Gastroesophageal sphincter (tissue), 4 donors: ENCODE data around the gene OXSR1. TPM values are rescaled to one million over a fixed set of nuclear protein-coding genes. Genes with fewer than 3 reads are reported as not detected.

ENCODE experiments used
- ATAC-seq: fragments of 150-250 bp; one replicate; pipeline ENCODE4 v1.9.1; 2016; ENCODE audit warnings: mild to moderate bottlenecking, moderate library complexity
- H3K27ac ChIP-seq, 4 donors: fragments of 200-600 bp; sonication (generic) in 3 of 4; 1 replicate in 3 of 4; 2 replicates in 1 of 4; pipeline ENCODE4 v1.5.1; 2016 to 2019
- H3K27me3 ChIP-seq: fragments of 200-600 bp; sonication (generic); one replicate; pipeline ENCODE4 v1.5.1; 2019
- H3K36me3 ChIP-seq, 2 donors: fragments of 200-600 bp; sonication (generic); one replicate each; pipeline ENCODE4 v1.5.1; 2019; ENCODE audit warnings: control low read depth in 1 of 2
- H3K4me1 ChIP-seq, 3 donors: fragments of 200-600 bp; sonication (generic); 1 replicate in 2 of 3; 2 replicates in 1 of 3; pipeline ENCODE4 v1.5.1; 2016 to 2019; ENCODE audit warnings: control low read depth in 2 of 3
- H3K4me3 ChIP-seq, 2 donors: fragments of 200-600 bp; sonication (generic); one replicate each; pipeline ENCODE4 v1.5.1; 2019; ENCODE audit warnings: mild to moderate bottlenecking in 1 of 2, moderate library complexity in 1 of 2
- H3K9me3 ChIP-seq, 3 donors: fragments of 200-600 bp; sonication (generic); one replicate each; pipeline ENCODE4 v1.5.1; 2017 to 2019; ENCODE audit warnings: control low read depth in 2 of 3
- EP300 ChIP-seq: sonication (generic); formaldehyde crosslinking; IDR thresholded peaks from one replicate; pipeline ENCODE4 v1.6.1; 2017; ENCODE audit warnings: antibody characterized with exemption, mild to moderate bottlenecking
- WGBS, 2 donors: methylation state at CpG; one replicate each; pipeline ENCODE4 v1.1.5; 2018; ENCODE audit warnings: low coverage in 1 of 2; 5-methylcytosine and 5-hydroxymethylcytosine counted together
- small RNA-seq, 4 donors: library from RNA; depleted of rRNA; stranded (forward); fragments of <200 nt; gene quantifications; one replicate each; pipeline ENCODE3, GENCODE V24; 2016
- total RNA-seq, 4 donors: library from RNA; depleted of rRNA; stranded (reverse); fragments of >200 nt; gene quantifications; one replicate each; pipeline ENCODE4 v1.1.0, GENCODE V29; 2016
- TF ChIP-seq, protein P1 (sequence below), 4 experiments: fragments of 200-600 bp in 2 of 4; fragments of 450-650 bp in 2 of 4; sonication (generic) in 1 of 4; IDR thresholded peaks; one replicate each; pipeline ENCODE4 v1.5.1; 2017 to 2019; ENCODE audit warnings: antibody characterized with exemption in 4 of 4, mild to moderate bottlenecking in 2 of 4, moderate library complexity in 2 of 4

OXSR1 gene
- total RNA-seq, 4 donors from 2014 or later: 29.5 to 41.0 (median 34.3) TPM

DNA sequence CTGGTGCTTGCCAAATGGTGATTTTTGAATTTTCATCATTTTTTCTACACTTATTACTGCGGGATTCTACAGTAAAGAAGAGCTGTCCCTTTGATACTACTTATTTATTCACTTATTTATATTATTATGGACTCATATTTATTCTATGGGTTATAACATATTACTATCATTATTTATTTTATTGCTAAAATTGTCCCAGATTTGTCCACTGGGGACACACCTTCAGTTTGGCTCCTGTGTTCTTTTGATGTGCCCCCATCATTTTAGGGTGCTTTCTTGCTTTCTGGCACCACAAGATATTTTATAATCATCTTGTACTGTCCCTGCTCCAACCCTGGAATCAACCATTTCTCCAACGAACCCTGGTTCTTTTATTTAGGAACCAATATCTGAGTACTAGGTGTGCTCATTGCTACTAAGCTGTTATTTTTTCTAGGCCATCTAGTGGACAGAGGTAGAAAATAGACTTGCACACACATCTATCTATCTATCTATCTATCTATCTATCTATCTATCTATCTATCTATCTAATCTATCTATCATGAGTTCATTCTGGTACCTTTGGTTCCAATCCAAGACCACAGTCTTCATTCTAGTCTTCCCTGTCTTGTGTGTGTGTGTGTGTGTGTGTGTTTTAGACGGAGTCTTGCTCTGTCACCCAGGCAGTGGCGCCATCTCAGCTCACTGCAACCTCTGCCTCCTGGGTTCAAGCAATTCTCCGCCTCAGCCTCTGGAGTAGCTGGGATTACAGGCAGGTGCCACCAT, 132.8 kb downstream of the OXSR1 start:
- H3K27ac ChIP-seq: no peak overlapping the region
- no peaks in the 10 kb centered on the region for H3K4me1 ChIP-seq
- H3K4me3 ChIP-seq: no peak overlapping the region
- ATAC-seq: no peak
- TF ChIP-seq, protein P1, sequence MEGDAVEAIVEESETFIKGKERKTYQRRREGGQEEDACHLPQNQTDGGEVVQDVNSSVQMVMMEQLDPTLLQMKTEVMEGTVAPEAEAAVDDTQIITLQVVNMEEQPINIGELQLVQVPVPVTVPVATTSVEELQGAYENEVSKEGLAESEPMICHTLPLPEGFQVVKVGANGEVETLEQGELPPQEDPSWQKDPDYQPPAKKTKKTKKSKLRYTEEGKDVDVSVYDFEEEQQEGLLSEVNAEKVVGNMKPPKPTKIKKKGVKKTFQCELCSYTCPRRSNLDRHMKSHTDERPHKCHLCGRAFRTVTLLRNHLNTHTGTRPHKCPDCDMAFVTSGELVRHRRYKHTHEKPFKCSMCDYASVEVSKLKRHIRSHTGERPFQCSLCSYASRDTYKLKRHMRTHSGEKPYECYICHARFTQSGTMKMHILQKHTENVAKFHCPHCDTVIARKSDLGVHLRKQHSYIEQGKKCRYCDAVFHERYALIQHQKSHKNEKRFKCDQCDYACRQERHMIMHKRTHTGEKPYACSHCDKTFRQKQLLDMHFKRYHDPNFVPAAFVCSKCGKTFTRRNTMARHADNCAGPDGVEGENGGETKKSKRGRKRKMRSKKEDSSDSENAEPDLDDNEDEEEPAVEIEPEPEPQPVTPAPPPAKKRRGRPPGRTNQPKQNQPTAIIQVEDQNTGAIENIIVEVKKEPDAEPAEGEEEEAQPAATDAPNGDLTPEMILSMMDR (IDR thresholded peaks at IDR 0.05): peak in 3 of 4 experiments; percentile 16 to 21 (median 16)
- no peak for TF ChIP-seq EP300
- no peaks in the 10 kb centered on the region for H3K36me3 ChIP-seq
- H3K9me3 ChIP-seq: no peaks in the 10 kb centered on the region
- WGBS, 2 donors: 68 to 92% methylated on average over 1 to 4 of the region's 5 CpGs
- no peaks in the 10 kb centered on the region for H3K27me3 ChIP-seq

Small RNAs within 50 kb of the gene (small RNA-seq; reads per million reads assigned to genes)
- gene RF00019 (0 reads per million in 4 donors), gene RNU6-235P (0 reads per million in 4 donors)

Other genes starting within 250 kb of the OXSR1 start
- gene VILL, start 174.8 kb upstream of the OXSR1 start, total RNA-seq: 1 to 10 TPM; 3.5 to 7.5 (median 5.2) TPM
- 10 to 100 TPM; 25.4 to 29.8 (median 27.1) TPM for gene PLCD1, start 135.9 kb upstream of the OXSR1 start, total RNA-seq
- under 1 TPM; 0.07 to 0.78 (median 0.16) TPM for gene DLEC1, start 126.3 kb upstream of the OXSR1 start, total RNA-seq
- 10 to 100 TPM; 28.3 to 46.6 (median 41.2) TPM for gene ACAA1, start 28.4 kb upstream of the OXSR1 start, total RNA-seq
- 10 to 100 TPM; 18.5 to 36.8 (median 29.6) TPM for gene MYD88, start 26.9 kb upstream of the OXSR1 start, total RNA-seq
- 1 to 10 TPM in 1 of 4 donors, under 1 TPM in 3; 0.16 to 1.3 (median 0.69) TPM for gene SLC22A13, start 100.3 kb downstream of the OXSR1 start, total RNA-seq
- under 1 TPM in 1 of 4 donors, not detected in 3; 0.13 TPM for gene SLC22A14, start 116.8 kb downstream of the OXSR1 start, total RNA-seq
- gene XYLB, start 181.2 kb downstream of the OXSR1 start, total RNA-seq: 1 to 10 TPM in 3 of 4 donors, under 1 TPM in 1; 0.87 to 2.2 (median 1.8) TPM